GM21367 (cell line): ENCODE results near the gene SPR.
"Not testable (repeated sequence)": the region's sequence is repeated elsewhere in the genome, so short reads cannot be mapped to it uniquely, and the experiment has no call there.

Experiments
- ATAC-seq: cut with Tn5 transposase; IDR thresholded peaks from one replicate; pipeline ENCODE4 v1.9.1; 2021; ENCODE audit not compliant: unreplicated experiment

Gene SPR

DNA sequence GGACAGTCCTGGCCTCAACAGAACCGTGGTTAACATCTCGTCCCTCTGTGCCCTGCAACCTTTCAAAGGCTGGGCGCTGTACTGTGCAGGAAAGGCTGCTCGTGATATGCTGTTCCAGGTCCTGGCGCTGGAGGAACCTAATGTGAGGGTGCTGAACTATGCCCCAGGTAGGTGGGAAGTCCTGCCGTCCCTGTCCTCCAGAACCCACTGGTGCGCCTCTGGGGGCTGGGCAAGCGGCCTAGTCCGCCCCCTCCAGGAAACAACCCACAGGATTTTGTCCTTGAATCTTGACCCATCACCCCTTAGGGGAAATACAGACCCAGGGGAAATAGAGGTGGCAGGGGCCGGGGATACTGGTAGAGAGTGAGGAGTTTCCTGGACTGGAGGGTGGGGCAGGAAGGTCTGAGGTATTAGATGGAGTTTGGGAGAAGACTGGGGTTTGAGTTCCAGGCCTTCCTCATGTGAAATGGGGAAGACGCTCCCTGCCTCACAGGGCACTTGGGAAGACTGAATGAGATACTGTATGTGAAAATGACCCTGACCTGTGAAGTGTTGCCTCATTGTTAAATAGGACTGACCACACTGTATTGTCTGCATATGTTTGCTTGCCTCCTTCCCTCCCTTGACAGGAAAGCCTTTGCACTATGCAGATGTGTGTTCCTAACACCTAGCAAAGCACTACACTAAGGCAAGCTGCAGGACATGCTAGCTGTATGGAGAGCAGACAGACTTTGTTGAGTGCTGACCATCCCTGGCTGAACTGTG is 1.4 kb downstream of the SPR start:
- ATAC-seq, result no peak

DNA sequence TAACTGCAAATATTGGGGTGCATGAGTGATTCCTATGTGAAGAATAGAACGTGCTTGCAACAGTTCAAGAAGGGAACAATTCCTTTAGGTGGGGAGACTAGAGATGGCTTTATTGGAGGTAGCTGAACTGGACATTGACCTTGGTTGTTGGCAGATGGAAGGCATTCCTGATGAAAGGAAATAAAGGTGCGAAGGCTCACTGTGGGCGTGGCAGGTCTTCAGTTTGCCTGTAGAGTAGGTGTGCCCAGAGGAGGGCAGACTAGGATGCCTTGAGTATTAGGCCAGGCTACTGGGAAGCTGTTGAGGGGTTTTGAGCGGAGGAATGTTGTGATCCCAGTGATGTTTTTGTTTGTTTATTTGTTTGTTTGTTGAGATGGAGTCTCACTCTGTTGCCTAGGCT is 2.8 kb downstream of the SPR start:
- no peak for ATAC-seq

DNA sequence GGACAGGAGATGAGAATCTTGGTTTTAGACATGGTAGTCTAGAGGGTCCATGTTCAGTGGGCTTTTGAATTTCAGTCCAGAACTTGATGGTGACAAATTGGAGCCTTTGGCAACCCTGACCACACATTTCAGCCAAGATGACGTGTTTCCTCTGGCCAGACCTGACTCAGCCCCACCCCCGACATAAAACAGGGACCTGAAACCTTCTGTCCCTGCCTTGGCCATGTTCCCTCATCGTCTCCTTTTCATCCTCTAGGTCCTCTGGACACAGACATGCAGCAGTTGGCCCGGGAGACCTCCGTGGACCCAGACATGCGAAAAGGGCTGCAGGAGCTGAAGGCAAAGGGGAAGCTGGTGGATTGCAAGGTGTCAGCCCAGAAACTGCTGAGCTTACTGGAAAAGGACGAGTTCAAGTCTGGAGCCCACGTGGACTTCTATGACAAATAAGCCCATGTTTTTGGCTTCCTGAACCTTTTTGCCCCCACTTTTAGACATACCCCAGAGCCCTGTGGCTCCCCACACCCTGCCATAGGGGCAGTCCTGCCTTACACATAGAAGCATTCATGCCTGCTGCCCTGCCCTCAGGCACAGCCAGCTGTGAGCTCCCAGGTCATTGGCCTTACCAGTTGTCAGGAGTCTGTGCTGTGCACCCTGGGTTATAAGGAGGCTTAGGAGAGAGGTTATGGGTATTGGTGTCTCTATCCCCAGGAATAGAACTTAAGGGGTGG is 4.0 kb downstream of the SPR start:
- ATAC-seq, result no peak

DNA sequence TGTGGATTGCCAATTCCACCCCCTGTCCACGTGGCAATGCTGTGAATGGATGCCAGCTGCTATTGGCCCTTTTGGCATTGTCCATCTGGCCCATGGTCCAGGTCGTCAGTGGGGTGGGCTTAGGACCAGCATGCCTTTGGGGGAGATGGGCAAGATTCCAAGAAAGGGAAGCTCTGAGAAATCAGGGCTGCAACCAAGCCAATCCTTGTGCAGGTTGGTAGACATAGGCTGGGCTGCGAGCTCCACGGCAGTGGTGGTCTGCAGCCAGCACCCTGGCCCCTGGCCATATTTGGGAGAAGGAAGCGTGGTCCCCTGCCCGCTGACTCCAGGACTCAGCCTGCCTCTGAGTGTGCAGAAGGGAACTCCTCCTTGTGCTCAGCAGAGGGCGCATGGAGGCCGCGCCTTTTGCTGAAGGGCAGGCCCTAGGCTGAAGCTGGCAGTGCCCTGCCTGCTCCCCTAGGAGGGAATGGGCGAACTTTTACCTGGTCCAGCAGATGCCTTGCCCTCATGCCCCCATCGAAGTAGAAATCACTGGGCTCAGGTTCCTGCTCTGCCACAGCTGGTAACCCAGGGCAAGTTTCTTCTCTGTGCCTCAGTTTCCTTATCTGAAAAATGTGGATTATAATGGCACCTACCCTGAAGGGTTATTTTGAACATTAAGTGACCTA is 5.4 kb downstream of the SPR start:
- peak; percentile 52 for ATAC-seq

GRCh38 chr2:72893594-72894319 is 6.5 kb downstream of the SPR start:
- ATAC-seq, result peak; percentile 65

DNA sequence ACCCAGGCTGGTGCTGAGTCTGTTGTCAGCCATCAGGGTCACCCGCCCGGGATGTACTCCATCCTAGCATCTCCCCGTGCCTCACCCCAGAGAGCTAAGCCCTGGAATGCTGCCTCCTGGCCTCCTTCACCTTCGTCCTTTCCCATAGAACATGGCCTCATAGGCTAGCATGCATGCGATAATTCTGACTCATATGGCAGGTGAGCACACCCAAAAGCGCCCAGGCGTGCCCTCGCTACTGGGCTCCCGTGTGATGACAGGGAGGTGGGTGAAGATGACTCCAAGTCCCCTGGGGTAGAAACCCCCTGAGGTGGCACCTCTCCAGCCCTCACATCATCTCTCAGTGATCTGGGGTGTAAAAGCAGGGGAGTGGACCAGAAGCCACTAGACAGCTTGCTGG is 7.3 kb downstream of the SPR start:
- no peak for ATAC-seq

DNA sequence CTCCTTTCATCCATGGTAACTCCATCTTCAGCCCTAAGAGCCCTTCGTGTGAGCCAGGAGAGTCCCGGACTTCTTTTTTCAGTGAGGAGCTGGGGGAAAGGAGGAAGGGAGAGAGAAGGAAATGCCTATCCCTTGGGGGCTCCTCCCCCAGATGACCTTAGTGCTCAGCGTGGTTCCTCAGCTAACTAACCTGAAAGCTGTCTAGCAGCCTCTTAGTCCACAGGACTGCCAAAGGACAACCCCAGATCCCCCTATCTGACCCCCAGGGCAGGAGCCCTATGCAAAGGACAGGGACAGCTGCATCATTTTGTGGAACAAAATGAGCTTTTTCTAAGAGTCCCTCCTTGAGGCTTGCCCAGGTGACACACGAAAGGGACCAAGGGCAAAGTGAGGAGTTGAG is 7.9 kb downstream of the SPR start:
- no peak for ATAC-seq

GRCh38 chr2:72895759-72896281 is 8.6 kb downstream of the SPR start:
- ATAC-seq, result no peak

GRCh38 chr2:72896446-72896845 is 9.2 kb downstream of the SPR start:
- ATAC-seq, result no peak

- no peak for ATAC-seq
Observed at GRCh38 chr2:72897785-72898584, 10.8 kb downstream of the SPR start.

GRCh38 chr2:72898585-72898906 is 11.3 kb downstream of the SPR start:
- ATAC-seq, result no peak

DNA sequence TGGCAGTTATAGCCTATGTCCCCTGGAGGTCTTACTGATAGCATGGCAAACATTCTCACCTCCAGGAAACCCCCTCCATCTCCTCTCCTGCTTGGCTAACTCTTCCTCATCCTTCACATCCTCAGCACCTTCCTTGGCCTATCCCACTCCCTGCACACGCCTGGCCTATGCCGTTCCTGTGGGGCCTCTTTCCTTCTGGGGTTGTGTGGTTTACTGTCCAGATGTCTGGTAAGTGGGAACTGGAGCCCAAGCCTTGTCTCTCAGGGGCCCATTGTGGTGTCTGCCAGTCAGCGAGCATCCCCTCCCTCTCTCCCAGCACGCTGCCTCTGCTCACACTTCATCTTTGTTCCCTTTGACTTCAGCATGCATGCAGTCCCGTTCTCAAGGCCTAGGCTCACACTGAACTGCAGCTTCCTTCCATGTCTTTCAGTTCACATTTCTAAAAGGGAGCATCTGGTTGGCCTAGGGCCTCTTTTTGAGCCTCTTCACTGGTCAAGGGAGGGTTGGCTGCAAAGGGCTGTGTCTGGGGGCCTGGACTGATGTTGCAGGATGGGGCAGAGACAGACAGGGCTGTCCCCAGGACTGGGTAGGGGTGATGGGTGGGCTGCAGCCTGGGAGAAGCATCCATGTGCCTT is 13.1 kb downstream of the SPR start:
- ATAC-seq, result no peak

GRCh38 chr2:72901426-72901825 is 14.2 kb downstream of the SPR start:
- ATAC-seq, result no peak

DNA sequence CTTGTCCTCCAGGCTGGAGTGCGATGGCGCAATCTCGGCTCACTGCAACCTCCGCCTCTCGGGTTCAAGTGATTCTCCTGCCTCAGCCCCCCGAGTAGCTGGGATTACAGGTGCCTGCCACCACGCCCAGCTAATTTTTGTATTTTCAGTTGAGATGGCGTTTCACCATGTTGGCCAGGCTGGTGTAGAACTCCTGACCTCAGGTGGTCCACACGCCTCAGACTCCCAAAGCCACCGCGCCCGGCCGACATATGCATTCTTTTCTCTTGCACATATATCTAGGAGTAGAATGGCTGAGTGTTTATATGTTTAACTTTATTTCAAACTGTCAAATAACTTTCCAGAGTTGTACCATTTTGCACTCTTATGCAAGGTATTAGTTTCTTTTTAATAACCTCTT is 20.2 kb downstream of the SPR start:
- ATAC-seq, result not testable (repeated sequence)

GRCh38 chr2:72908741-72909140 is 21.5 kb downstream of the SPR start:
- no peak for ATAC-seq

- ATAC-seq, result no peak
Observed at GRCh38 chr2:72911256-72911655, 24.0 kb downstream of the SPR start.

DNA sequence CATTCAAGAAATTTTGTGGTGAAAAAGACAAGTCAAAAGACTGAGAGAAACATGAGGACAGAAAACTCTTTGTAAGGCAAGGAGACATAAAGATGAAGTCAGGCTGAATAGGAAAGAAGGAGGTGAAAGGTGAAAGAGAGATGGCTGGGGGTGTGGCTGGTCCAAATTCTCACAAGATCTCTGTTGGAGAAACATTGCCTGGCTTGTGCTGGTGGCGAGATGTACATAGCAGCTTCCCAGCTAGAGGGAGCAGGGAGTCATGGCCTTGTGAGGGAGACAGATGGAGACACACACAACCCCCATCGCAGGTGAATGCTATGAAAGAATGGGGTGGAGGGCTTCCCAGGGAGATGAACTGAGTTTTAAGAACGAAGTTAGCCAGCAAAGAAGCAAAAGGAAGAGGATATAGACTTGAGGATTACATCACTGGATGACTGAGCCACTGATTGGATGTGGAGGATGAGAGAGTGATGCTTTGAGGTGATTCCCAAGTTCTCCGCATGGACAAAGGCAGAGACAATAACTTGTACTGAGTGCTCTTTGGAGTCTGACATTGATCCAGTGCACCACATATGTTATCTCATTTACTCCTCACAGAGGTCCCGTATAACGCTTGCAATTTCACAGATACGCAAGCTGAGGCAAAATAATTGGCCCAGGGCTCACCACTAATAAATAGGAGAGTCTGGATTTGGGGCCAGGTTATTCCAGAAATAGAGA is 26.4 kb downstream of the SPR start:
- ATAC-seq, result no peak

- no peak for ATAC-seq
Observed at GRCh38 chr2:72914206-72914559, 27.0 kb downstream of the SPR start.

DNA sequence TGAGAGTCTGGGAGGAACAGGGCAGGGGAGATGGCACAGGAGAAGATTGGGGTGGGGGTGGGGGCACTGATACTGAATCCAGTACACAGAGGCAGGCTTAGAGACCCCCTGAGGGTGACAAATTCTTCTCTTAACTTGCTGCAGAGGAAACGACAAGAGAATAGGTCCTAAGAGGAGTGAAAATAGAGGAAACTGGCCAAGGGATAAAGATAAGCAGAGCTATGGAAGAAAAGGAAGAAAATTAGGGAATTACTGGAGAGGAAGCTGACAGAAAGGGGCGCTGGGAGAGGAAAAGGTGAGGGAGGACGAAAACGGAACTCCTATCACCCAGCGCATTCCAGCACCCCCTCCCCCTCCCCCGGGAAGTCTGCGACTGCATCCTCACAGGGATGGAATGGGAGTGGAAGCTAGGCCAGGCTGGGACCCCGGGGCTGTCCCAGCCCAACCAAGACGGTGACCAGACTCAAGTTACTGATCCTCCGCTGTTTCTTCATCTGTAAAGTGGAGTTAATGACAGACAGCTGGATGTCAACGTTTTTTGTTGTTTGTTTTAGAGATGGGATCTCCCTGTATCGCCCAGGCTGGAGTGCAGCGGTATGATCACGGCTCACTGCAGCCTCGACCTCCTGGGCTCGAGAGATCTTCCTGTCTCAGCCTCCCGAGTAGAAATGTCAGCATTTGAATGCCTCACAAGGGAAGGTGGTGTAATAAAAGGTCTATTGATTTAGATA is 27.5 kb downstream of the SPR start:
- ATAC-seq, result no peak
